Measurements from ENCODE around the gene OPA1.
"Not testable (repeated sequence)": the region's sequence is repeated elsewhere in the genome, so short reads cannot be mapped to it uniquely, and the experiment has no call there.

OPA1 gene

GRCh38 chr3:193590088-193590856, 2.7 kb upstream of the OPA1 start:
- no peak for DNase-seq

- DNase-seq, result peak; percentile 70
Observed at GRCh38 chr3:193593668-193594030, 641 bp downstream of the OPA1 start.

- no peak for DNase-seq
Observed at GRCh38 chr3:193594946-193595689, 2.1 kb downstream of the OPA1 start.

GRCh38 chr3:193595939-193596487, 3.0 kb downstream of the OPA1 start:
- no peak for DNase-seq

GRCh38 chr3:193598202-193598601, 5.2 kb downstream of the OPA1 start:
- no peak for DNase-seq

- no peak for DNase-seq
Observed at GRCh38 chr3:193599393-193599792, 6.4 kb downstream of the OPA1 start.

GRCh38 chr3:193605876-193606275, 12.9 kb downstream of the OPA1 start:
- peak; percentile 75 for DNase-seq

GRCh38 chr3:193606892-193607291, 13.9 kb downstream of the OPA1 start:
- not testable (repeated sequence) for DNase-seq

- DNase-seq, result not testable (repeated sequence)
Observed at GRCh38 chr3:193610516-193610915, 17.5 kb downstream of the OPA1 start.

GRCh38 chr3:193614430-193614829, 21.4 kb downstream of the OPA1 start:
- no peak for DNase-seq

- DNase-seq, result no peak
Observed at GRCh38 chr3:193617628-193618027, 24.6 kb downstream of the OPA1 start.

- DNase-seq, result no peak
Observed at GRCh38 chr3:193620057-193620456, 27.0 kb downstream of the OPA1 start.

GRCh38 chr3:193620650-193621049, 27.6 kb downstream of the OPA1 start:
- no peak for DNase-seq

- no peak for DNase-seq
Observed at GRCh38 chr3:193621127-193621526, 28.1 kb downstream of the OPA1 start.

- DNase-seq, result no peak
Observed at GRCh38 chr3:193630005-193630404, 37.0 kb downstream of the OPA1 start.

- no peak for DNase-seq
Observed at GRCh38 chr3:193637831-193638230, 44.8 kb downstream of the OPA1 start.

GRCh38 chr3:193638833-193639232, 45.8 kb downstream of the OPA1 start:
- DNase-seq, result no peak

- DNase-seq, result no peak
Observed at GRCh38 chr3:193640165-193640715, 47.2 kb downstream of the OPA1 start.

- no peak for DNase-seq
Observed at GRCh38 chr3:193640728-193641439, 47.9 kb downstream of the OPA1 start.

GRCh38 chr3:193641440-193641775, 48.4 kb downstream of the OPA1 start:
- DNase-seq, result no peak

GRCh38 chr3:193645806-193646205, 52.8 kb downstream of the OPA1 start:
- no peak for DNase-seq

- no peak for DNase-seq
Observed at GRCh38 chr3:193648542-193649076, 55.6 kb downstream of the OPA1 start.

GRCh38 chr3:193650585-193650984, 57.6 kb downstream of the OPA1 start:
- DNase-seq, result no peak

Data from NCI-H146 (cell line).